OCI-LY7 (cell line): Measurements from ENCODE around the gene NSMCE1. TPM values are rescaled to one million over a fixed set of nuclear protein-coding genes. Genes with fewer than 3 reads are reported as not detected.

ENCODE experiments used
- BruUV-seq: library from RNA; stranded (reverse); fragments of 400-500 nt; replicated peaks from 2 replicates; lab custom pipeline; 2021; lab: Mats Ljungman, UMichigan
- CTCF ChIA-PET: fragments of 300-600 bp; sonication (Branson Sonifier 250); formaldehyde crosslinking; loops from one replicate; lab custom pipeline; 2022; ENCODE audit warnings: antibody characterized with exemption; ENCODE audit not compliant: unreplicated experiment; lab: Charles Lee
- POLR2A ChIA-PET: fragments of 300-600 bp; sonication (Branson Sonifier 250); formaldehyde crosslinking; loops from one replicate; lab custom pipeline; 2022; ENCODE audit warnings: antibody characterized with exemption; lab: Charles Lee
- DNase-seq: peaks from one replicate; pipeline ENCODE4 v3.0.0-alpha.2; 2015; ENCODE audit warnings: low spot score
- H2AFZ ChIP-seq: fragments of 200-600 bp; sonication (generic), shearing (Covaris generic); 2 replicates; pipeline ENCODE4 v1.6.1; 2014; ENCODE audit warnings: mild to moderate bottlenecking, antibody characterized with exemption, low read length, moderate library complexity
- H3K27ac ChIP-seq: fragments of 200-600 bp; sonication (generic); 2 replicates; pipeline ENCODE4 v1.5.1; 2014; ENCODE audit warnings: mixed run types, low read depth, mild to moderate bottlenecking, moderate library complexity, low read length, inconsistent platforms; ENCODE audit not compliant: poor library complexity, severe bottlenecking
- H3K36me3 ChIP-seq: fragments of 200-600 bp; sonication (generic); 2 replicates; pipeline ENCODE4 v1.6.1; 2014; ENCODE audit warnings: mild to moderate bottlenecking, antibody characterized with exemption, low read length, moderate library complexity, mixed read lengths; ENCODE audit not compliant: insufficient read depth
- H3K4me1 ChIP-seq: fragments of 200-600 bp; sonication (generic); 2 replicates; pipeline ENCODE4 v1.5.1; 2014; ENCODE audit warnings: mild to moderate bottlenecking, low read length; ENCODE audit not compliant: insufficient read depth, poor library complexity, severe bottlenecking
- H3K4me2 ChIP-seq: fragments of 200-600 bp; sonication (generic); 2 replicates; pipeline ENCODE4 v1.6.1; 2014; ENCODE audit warnings: mild to moderate bottlenecking, low read length
- H3K4me3 ChIP-seq: fragments of 200-600 bp; sonication (generic); 2 replicates; pipeline ENCODE4 v1.5.1; 2014; ENCODE audit warnings: mild to moderate bottlenecking, low read depth, low read length; ENCODE audit not compliant: poor library complexity, severe bottlenecking
- H3K79me2 ChIP-seq: fragments of 200-600 bp; sonication (generic); 2 replicates; pipeline ENCODE4 v1.6.1; 2016; ENCODE audit warnings: low read depth, mild to moderate bottlenecking, low read length, moderate library complexity, mixed read lengths; ENCODE audit not compliant: insufficient read depth
- H3K9me2 ChIP-seq: fragments of 200-600 bp; sonication (generic); 2 replicates; pipeline ENCODE4 v1.6.1; 2016; ENCODE audit warnings: mild to moderate bottlenecking, low read length, mixed read lengths; ENCODE audit not compliant: insufficient read depth
- H3K9me3 ChIP-seq: fragments of 200-600 bp; sonication (generic); 2 replicates; pipeline ENCODE4 v1.6.1; 2014; ENCODE audit warnings: mild to moderate bottlenecking, mixed run types, low read length, mixed read lengths
- H4K20me1 ChIP-seq: fragments of 200-600 bp; sonication (generic); 2 replicates; pipeline ENCODE4 v1.6.1; 2014; ENCODE audit warnings: mild to moderate bottlenecking, antibody characterized with exemption, low read length, moderate library complexity, mixed read lengths; ENCODE audit not compliant: insufficient read depth
- CTCF ChIP-seq: fragments of 200-600 bp; sonication (generic); conservative IDR thresholded peaks from 2 replicates; pipeline ENCODE4 v1.5.1; 2014; ENCODE audit warnings: mild to moderate bottlenecking, antibody characterized with exemption, low read length, moderate library complexity, mixed read lengths
- EZH2phosphoT487 ChIP-seq: fragments of 200-600 bp; sonication (generic); IDR thresholded peaks from 2 replicates; pipeline ENCODE4 v1.6.1; 2018; ENCODE audit warnings: low read depth, borderline replicate concordance, mild to moderate bottlenecking, mixed run types, antibody characterized with exemption, low read length, moderate library complexity, mixed read lengths
- intact Hi-C: fragments of 100-400 bp; cut with micrococcal nuclease; formaldehyde crosslinking; loops from one replicate; pipeline ENCODE4 v1.10.0; 2022; ENCODE audit not compliant: unreplicated experiment
- total RNA-seq, 2 experiments: library from RNA; depleted of rRNA in 1 of 2; stranded (reverse); fragments of >200 nt in 1 of 2; shearing (Covaris generic) in 1 of 2; gene quantifications; 2 replicates each; pipeline ENCODE4 v1.2.3, GENCODE V29; 2014 to 2022

NSMCE1 gene
- total RNA-seq, 2 experiments from 2014 or later: 51.1 to 84.0 TPM

- no peaks in the 10 kb centered on the region for H3K9me2 ChIP-seq
- POLR2A ChIA-PET: interaction anchor here (1.1 to 1.5 kb wide), 3 partner anchors 32 to 136 kb away, joined by 3 to 5 read pairs (median 4); no protein-coding TSS in a partner anchor
Observed at GRCh38 chr16:27269300-27270150, 953 bp upstream of the NSMCE1 start.

GRCh38 chr16:27267037-27267677 is 1.4 kb downstream of the NSMCE1 start:
- no TSS peak for BruUV-seq
- Histone ChIP-seq H3K27ac (no peak overlapping the region), H3K9me3 (no peaks in the 10 kb centered on the region; the same call in 1 of the 2 replicates), H2AFZ (no peak overlapping the region), H3K79me2 (peaks cover 20% of the 10 kb centered on the region; the same call in 1 of the 2 replicates), H3K4me1 (peaks cover 56% of the 10 kb centered on the region), H4K20me1 (no peaks in the 10 kb centered on the region), H3K4me3 (peak overlapping the region; percentile 84), H3K4me2 (peak overlapping the region; percentile 98), H3K36me3 (no peaks in the 10 kb centered on the region), H3K9me2 (no peaks in the 10 kb centered on the region)
- intact Hi-C loops: no loop called here
- ChIA-PET POLR2A (no interaction called here), CTCF (no interaction called here)
- TF ChIP-seq EZH2phosphoT487: no peak
- no peak for TF ChIP-seq CTCF
- DNase-seq: peak; percentile 64

More at GRCh38 chr16:27269300-27270150, 953 bp upstream of the NSMCE1 start:
- H3K4me2 ChIP-seq: peak overlapping the region; percentile 98
- H3K79me2 ChIP-seq: peaks cover 20% of the 10 kb centered on the region; the same call in 1 of the 2 replicates
- intact Hi-C loops: no loop called here
- no peaks in the 10 kb centered on the region for H3K36me3 ChIP-seq
- H3K4me3 ChIP-seq: peak overlapping the region; percentile 84
- CTCF ChIA-PET: interaction anchor here (0.6 kb wide), 1 partner anchor 29 kb away, joined by 3 read pairs; no protein-coding TSS in a partner anchor
- no TSS peak for BruUV-seq
- H4K20me1 ChIP-seq: no peaks in the 10 kb centered on the region
- H3K9me3 ChIP-seq: no peaks in the 10 kb centered on the region; the same call in 1 of the 2 replicates
- DNase-seq: no peak
- peak overlapping the region; percentile 54 for H3K27ac ChIP-seq
- TF ChIP-seq EZH2phosphoT487: no peak
- TF ChIP-seq CTCF: no peak
- peak overlapping the region; percentile 85 for H2AFZ ChIP-seq
- peaks cover 66% of the 10 kb centered on the region for H3K4me1 ChIP-seq
